Stomach smooth muscle (tissue), 2 donors: ENCODE measurements around the gene FGA.

Source experiments
- H3K27ac ChIP-seq: one replicate; pipeline ENCODE4 v1.7.0; 2013; ENCODE audit warnings: mild to moderate bottlenecking, low read length, inconsistent platforms
- H3K27me3 ChIP-seq, 2 donors: one replicate each; pipeline ENCODE4 v1.7.0; 2013; ENCODE audit warnings: low read length in 2 of 2; ENCODE audit not compliant: insufficient read depth in 2 of 2, control insufficient read depth in 1 of 2
- H3K36me3 ChIP-seq, 2 donors: one replicate each; pipeline ENCODE4 v1.7.0; 2013; ENCODE audit warnings: low read length in 2 of 2; ENCODE audit not compliant: control insufficient read depth in 2 of 2, insufficient read depth in 2 of 2
- H3K4me1 ChIP-seq: one replicate; pipeline ENCODE4 v1.7.0; 2013; ENCODE audit warnings: low read length; ENCODE audit not compliant: control insufficient read depth, insufficient read depth
- H3K4me3 ChIP-seq, 2 donors: one replicate each; pipeline ENCODE4 v1.7.0; 2013; ENCODE audit warnings: low read length in 2 of 2
- H3K9ac ChIP-seq, 2 donors: one replicate each; pipeline ENCODE4 v1.7.0; 2013; ENCODE audit warnings: low read length in 2 of 2, mild to moderate bottlenecking in 1 of 2
- H3K9me3 ChIP-seq, 2 donors: one replicate each; pipeline ENCODE4 v1.7.0; 2013; ENCODE audit warnings: low read length in 2 of 2; ENCODE audit not compliant: control insufficient read depth in 2 of 2
- donor health status: healthy.
- donor health status: Pancreatic carcinoma.

FGA gene

GRCh38 chr4:154617820-154618317 is 27.3 kb upstream of the FGA start:
- Histone ChIP-seq H3K4me3 (no peak overlapping the region), H3K36me3 (no peaks in the 10 kb centered on the region), H3K27me3 (no peaks in the 10 kb centered on the region), H3K9me3 (no peaks in the 10 kb centered on the region), H3K27ac (no peak overlapping the region), H3K4me1 (no peaks in the 10 kb centered on the region), H3K9ac (no peak overlapping the region)

- H3K27ac ChIP-seq = no peak overlapping the region
- no peak overlapping the region for H3K9ac ChIP-seq
Observed at GRCh38 chr4:154616731-154617130, 26.2 kb upstream of the FGA start.

GRCh38 chr4:154616287-154616686 is 25.7 kb upstream of the FGA start:
- no peak overlapping the region for H3K27ac ChIP-seq
- no peak overlapping the region for H3K4me3 ChIP-seq
- no peaks in the 10 kb centered on the region for H3K36me3 ChIP-seq
- no peaks in the 10 kb centered on the region for H3K9me3 ChIP-seq
- no peaks in the 10 kb centered on the region for H3K27me3 ChIP-seq
- no peaks in the 10 kb centered on the region for H3K4me1 ChIP-seq
- no peak overlapping the region for H3K9ac ChIP-seq

More at GRCh38 chr4:154616731-154617130, 26.2 kb upstream of the FGA start:
- Histone ChIP-seq H3K4me3 (no peak overlapping the region), H3K36me3 (no peaks in the 10 kb centered on the region), H3K4me1 (no peaks in the 10 kb centered on the region), H3K9me3 (no peaks in the 10 kb centered on the region), H3K27me3 (no peaks in the 10 kb centered on the region)

- H3K27me3 ChIP-seq = no peaks in the 10 kb centered on the region
- H3K36me3 ChIP-seq = no peaks in the 10 kb centered on the region
- H3K9me3 ChIP-seq = no peaks in the 10 kb centered on the region
- H3K27ac ChIP-seq = no peak overlapping the region
- no peak overlapping the region for H3K9ac ChIP-seq
- no peaks in the 10 kb centered on the region for H3K4me1 ChIP-seq
- H3K4me3 ChIP-seq = no peak overlapping the region
Observed at GRCh38 chr4:154615211-154615610, 24.7 kb upstream of the FGA start.

GRCh38 chr4:154614306-154614705 is 23.8 kb upstream of the FGA start:
- Histone ChIP-seq H3K4me3 (no peak overlapping the region), H3K27ac (no peak overlapping the region), H3K36me3 (no peaks in the 10 kb centered on the region), H3K9ac (no peak overlapping the region), H3K4me1 (no peaks in the 10 kb centered on the region), H3K27me3 (no peaks in the 10 kb centered on the region), H3K9me3 (no peaks in the 10 kb centered on the region)

GRCh38 chr4:154612472-154613414 is 22.2 kb upstream of the FGA start, which contains the start of gene FGG:
Gene FGG, minus strand, starts transcription at chr4:154612656. Its CDS starts 47 bp downstream, at chr4:154612609.
- H3K4me1 ChIP-seq = no peaks in the 10 kb centered on the region
- no peak within 1 kb of the TSS for H3K9ac ChIP-seq
- no peaks in the 10 kb centered on the region for H3K36me3 ChIP-seq
- H3K4me3 ChIP-seq = no peak within 1 kb of the TSS
- no peaks in the 10 kb centered on the region for H3K27me3 ChIP-seq
- no peaks in the 10 kb centered on the region for H3K9me3 ChIP-seq
- no peak within 1 kb of the TSS for H3K27ac ChIP-seq

GRCh38 chr4:154611833-154612232 is 21.3 kb upstream of the FGA start:
- no peaks in the 10 kb centered on the region for H3K36me3 ChIP-seq
- no peak overlapping the region for H3K9ac ChIP-seq
- no peaks in the 10 kb centered on the region for H3K9me3 ChIP-seq
- H3K27me3 ChIP-seq = no peaks in the 10 kb centered on the region
- H3K4me1 ChIP-seq = no peaks in the 10 kb centered on the region
- H3K27ac ChIP-seq = no peak overlapping the region
- no peak overlapping the region for H3K4me3 ChIP-seq

- Histone ChIP-seq H3K36me3 (no peaks in the 10 kb centered on the region), H3K27me3 (no peaks in the 10 kb centered on the region), H3K9me3 (no peaks in the 10 kb centered on the region), H3K4me3 (no peak overlapping the region), H3K27ac (no peak overlapping the region), H3K9ac (no peak overlapping the region), H3K4me1 (no peaks in the 10 kb centered on the region)
Observed at GRCh38 chr4:154610582-154610981, 20.0 kb upstream of the FGA start.

- Histone ChIP-seq H3K36me3 (no peaks in the 10 kb centered on the region), H3K27me3 (no peaks in the 10 kb centered on the region), H3K9ac (no peak overlapping the region), H3K9me3 (no peaks in the 10 kb centered on the region), H3K4me3 (no peak overlapping the region), H3K27ac (no peak overlapping the region), H3K4me1 (no peaks in the 10 kb centered on the region)
Observed at GRCh38 chr4:154609532-154609931, 19.0 kb upstream of the FGA start.

- no peaks in the 10 kb centered on the region for H3K36me3 ChIP-seq
- no peaks in the 10 kb centered on the region for H3K27me3 ChIP-seq
- no peak overlapping the region for H3K4me3 ChIP-seq
- H3K9me3 ChIP-seq = no peaks in the 10 kb centered on the region
- H3K4me1 ChIP-seq = no peaks in the 10 kb centered on the region
- H3K9ac ChIP-seq = no peak overlapping the region
- no peak overlapping the region for H3K27ac ChIP-seq
Observed at GRCh38 chr4:154608361-154609252, 18.1 kb upstream of the FGA start.
